HG02938 (cell line): ENCODE results near the gene FAS.

ENCODE experiments used
- ATAC-seq: cut with Tn5 transposase; IDR thresholded peaks from one replicate; pipeline ENCODE4 v1.9.1; 2021; ENCODE audit warnings: mild to moderate bottlenecking, moderate library complexity; ENCODE audit not compliant: unreplicated experiment

Gene FAS

GRCh38 chr10:88971221-88972061, 19.2 kb upstream of the FAS start:
- ATAC-seq: no peak

- no peak for ATAC-seq
Observed at GRCh38 chr10:88974012-88974411, 16.6 kb upstream of the FAS start.

GRCh38 chr10:88974446-88975376, 15.9 kb upstream of the FAS start:
- no peak for ATAC-seq

GRCh38 chr10:88975377-88975720, 15.2 kb upstream of the FAS start:
- no peak for ATAC-seq

GRCh38 chr10:88978463-88978862, 12.1 kb upstream of the FAS start:
- ATAC-seq: no peak

- no peak for ATAC-seq
Observed at GRCh38 chr10:88979153-88979562, 11.4 kb upstream of the FAS start.

- ATAC-seq: no peak
Observed at GRCh38 chr10:88979603-88980002, 11.0 kb upstream of the FAS start.

- ATAC-seq: no peak
Observed at GRCh38 chr10:88980247-88980646, 10.4 kb upstream of the FAS start.

GRCh38 chr10:88980800-88981199, 9.8 kb upstream of the FAS start:
- no peak for ATAC-seq

GRCh38 chr10:88981435-88981834, 9.2 kb upstream of the FAS start:
- ATAC-seq: no peak

- ATAC-seq: no peak
Observed at GRCh38 chr10:88982366-88982765, 8.2 kb upstream of the FAS start.

- ATAC-seq: no peak
Observed at GRCh38 chr10:88983206-88983605, 7.4 kb upstream of the FAS start.

GRCh38 chr10:88983939-88984338, 6.7 kb upstream of the FAS start:
- no peak for ATAC-seq

GRCh38 chr10:88984525-88984924, 6.1 kb upstream of the FAS start:
- ATAC-seq: no peak

- ATAC-seq: no peak
Observed at GRCh38 chr10:88986549-88987242, 3.9 kb upstream of the FAS start.

GRCh38 chr10:88987243-88987725, 3.3 kb upstream of the FAS start:
- peak; percentile 29 for ATAC-seq

GRCh38 chr10:88987840-88988239, 2.8 kb upstream of the FAS start:
- no peak for ATAC-seq

GRCh38 chr10:88989423-88989822, 1.2 kb upstream of the FAS start:
- no peak for ATAC-seq

GRCh38 chr10:88989824-88990383, 694 bp upstream of the FAS start:
- ATAC-seq: peak; percentile 10

GRCh38 chr10:88991161-88991898, 732 bp downstream of the FAS start:
- no peak for ATAC-seq
